Breast epithelium (tissue), 4 donors: ENCODE data around the gene SOD3. TPM values are rescaled to one million over a fixed set of nuclear protein-coding genes. Genes with fewer than 3 reads are reported as not detected.

ENCODE experiments used
- DNase-seq, 2 donors: peaks; one replicate each; pipeline ENCODE4 v3.0.0-alpha.2; 2019; ENCODE audit warnings: low spot score in 2 of 2
- H3K27ac ChIP-seq, 2 donors: fragments of 200-600 bp; sonication (generic) in 1 of 2; one replicate each; pipeline ENCODE4 v1.5.1; 2016 to 2019; ENCODE audit warnings: mild to moderate bottlenecking in 1 of 2
- H3K27me3 ChIP-seq, 2 donors: fragments of 200-600 bp; sonication (generic) in 1 of 2; one replicate each; pipeline versions ENCODE4 v1.5.1 to v1.6.0; 2017 to 2019; ENCODE audit warnings: control low read depth in 1 of 2, mild to moderate bottlenecking in 1 of 2
- H3K36me3 ChIP-seq: fragments of 200-600 bp; one replicate; pipeline ENCODE4 v1.5.1; 2019
- H3K4me1 ChIP-seq, 2 donors: fragments of 200-600 bp; sonication (generic); one replicate each; pipeline ENCODE4 v1.5.1; 2016 to 2019; ENCODE audit warnings: control low read depth in 1 of 2
- H3K4me3 ChIP-seq, 3 donors: fragments of 200-600 bp; sonication (generic); 1 replicate in 2 of 3; 2 replicates in 1 of 3; pipeline ENCODE4 v1.5.1; 2016 to 2019; ENCODE audit warnings: mild to moderate bottlenecking in 3 of 3, moderate library complexity in 2 of 3
- H3K9me3 ChIP-seq, 2 donors: fragments of 200-600 bp; sonication (generic) in 1 of 2; one replicate each; pipeline ENCODE4 v1.5.1; 2016 to 2019; ENCODE audit warnings: control low read depth in 1 of 2
- CTCF ChIP-seq, 3 donors: fragments of 450-650 bp; IDR thresholded peaks; one replicate each; pipeline ENCODE4 v1.5.1; 2016 to 2017; ENCODE audit warnings: antibody characterized with exemption in 3 of 3, mild to moderate bottlenecking in 3 of 3, moderate library complexity in 3 of 3
- POLR2A ChIP-seq: fragments of 450-650 bp; IDR thresholded peaks from one replicate; pipeline ENCODE4 v1.6.1; 2016; ENCODE audit warnings: antibody characterized with exemption, mild to moderate bottlenecking, moderate library complexity
- POLR2AphosphoS5 ChIP-seq, 3 donors: sonication (generic); formaldehyde crosslinking; IDR thresholded peaks; one replicate each; pipeline ENCODE4 v1.6.1; 2017; ENCODE audit warnings: antibody characterized with exemption in 3 of 3
- intact Hi-C: fragments of 100-400 bp; cut with DNase I; formaldehyde crosslinking; loops from one replicate; pipeline ENCODE4 v1.15.1; 2023; ENCODE audit warnings: low total_unique reads
- total RNA-seq, 3 donors: library from RNA; depleted of rRNA; stranded (reverse); fragments of >200 nt; gene quantifications; one replicate each; pipeline ENCODE4 v1.1.0, GENCODE V29; 2016

SOD3 gene
- total RNA-seq, 3 donors from 2014 or later, result 22.0 to 131 (median 77.3) TPM

GRCh38 chr4:24802648-24803047 is 7.3 kb downstream of the SOD3 start:
- Histone ChIP-seq H3K9me3 (no peaks in the 10 kb centered on the region), H3K4me3 (no peak overlapping the region), H3K36me3 (no peaks in the 10 kb centered on the region), H3K27ac (no peak overlapping the region), H3K4me1 (no peaks in the 10 kb centered on the region), H3K27me3 (peaks cover 0 to 14% of the 10 kb centered on the region in 2 donors)
- intact Hi-C loops, result no loop called here
- no peak for TF ChIP-seq CTCF (IDR thresholded peaks at IDR 0.05)
- TF ChIP-seq POLR2AphosphoS5 (IDR thresholded peaks at IDR 0.05), result no peak
- no peak for TF ChIP-seq POLR2A
- DNase-seq, result no peak

GRCh38 chr4:24805067-24805466 is 9.7 kb downstream of the SOD3 start:
- peak overlapping the region; percentile 44 to 52 for H3K27ac ChIP-seq
- no peaks in the 10 kb centered on the region for H3K4me1 ChIP-seq
- no peak for TF ChIP-seq POLR2A
- TF ChIP-seq POLR2AphosphoS5 (IDR thresholded peaks at IDR 0.05), result no peak
- no peak for TF ChIP-seq CTCF (IDR thresholded peaks at IDR 0.05)
- H3K36me3 ChIP-seq, result no peaks in the 10 kb centered on the region
- H3K4me3 ChIP-seq, result no peak overlapping the region
- intact Hi-C loops, result no loop called here
- no peaks in the 10 kb centered on the region for H3K27me3 ChIP-seq
- no peaks in the 10 kb centered on the region for H3K9me3 ChIP-seq
- DNase-seq, result peak in 1 of 2 donors; percentile 54

GRCh38 chr4:24805566-24805965 is 10.2 kb downstream of the SOD3 start:
- intact Hi-C loops, result no loop called here
- TF ChIP-seq POLR2A, result no peak
- TF ChIP-seq POLR2AphosphoS5 (IDR thresholded peaks at IDR 0.05), result no peak
- TF ChIP-seq CTCF (IDR thresholded peaks at IDR 0.05), result no peak
- Histone ChIP-seq H3K4me1 (no peaks in the 10 kb centered on the region), H3K27ac (peak overlapping the region; percentile 44 to 52), H3K4me3 (no peak overlapping the region), H3K9me3 (no peaks in the 10 kb centered on the region), H3K27me3 (no peaks in the 10 kb centered on the region), H3K36me3 (no peaks in the 10 kb centered on the region)
- DNase-seq, result no peak

GRCh38 chr4:24806206-24806990 is 11.0 kb downstream of the SOD3 start:
- TF ChIP-seq POLR2A (no peak), CTCF (IDR thresholded peaks at IDR 0.05) (no peak), POLR2AphosphoS5 (IDR thresholded peaks at IDR 0.05) (no peak)
- Histone ChIP-seq H3K27ac (no peak overlapping the region), H3K9me3 (no peaks in the 10 kb centered on the region), H3K36me3 (no peaks in the 10 kb centered on the region), H3K4me1 (no peaks in the 10 kb centered on the region), H3K27me3 (no peaks in the 10 kb centered on the region), H3K4me3 (no peak overlapping the region)
- intact Hi-C loops, result no loop called here
- DNase-seq, result no peak

- TF ChIP-seq CTCF (IDR thresholded peaks at IDR 0.05) (no peak), POLR2A (no peak), POLR2AphosphoS5 (IDR thresholded peaks at IDR 0.05) (no peak)
- no peaks in the 10 kb centered on the region for H3K27me3 ChIP-seq
- intact Hi-C loops, result no loop called here
- DNase-seq, result no peak
- no peaks in the 10 kb centered on the region for H3K9me3 ChIP-seq
- no peak overlapping the region for H3K27ac ChIP-seq
- H3K4me3 ChIP-seq, result no peak overlapping the region
- no peaks in the 10 kb centered on the region for H3K4me1 ChIP-seq
- H3K36me3 ChIP-seq, result no peaks in the 10 kb centered on the region
Measured at GRCh38 chr4:24807611-24808010, 12.2 kb downstream of the SOD3 start.
